ENCODE data around the gene FECH. TPM values are rescaled to one million over a fixed set of nuclear protein-coding genes. Genes with fewer than 3 reads are reported as not detected.

The FECH gene
- total RNA-seq, 2 donors from 2014 or later, result 16.5 to 19.4 TPM

DNA sequence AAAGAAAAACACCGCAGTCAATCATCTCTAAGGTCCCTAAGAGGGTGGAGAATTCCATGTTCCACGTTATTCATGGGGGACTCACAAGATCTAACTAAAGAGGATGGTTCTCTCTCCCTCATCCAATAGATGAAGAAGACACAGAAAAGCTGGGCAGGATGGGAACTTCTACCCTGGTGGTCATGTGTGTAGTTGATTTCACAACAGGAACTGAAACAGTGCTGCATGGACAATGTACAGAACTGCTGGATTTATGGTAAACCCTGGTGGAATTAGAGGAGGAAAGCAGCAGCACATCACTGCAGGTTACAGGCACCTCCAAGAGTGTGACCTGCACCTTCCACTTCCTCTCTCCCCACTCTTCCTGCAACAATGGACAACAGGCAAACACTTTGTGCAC, 31.4 kb downstream of the FECH start:
- H3K4me1 ChIP-seq, result no peaks in the 10 kb centered on the region
- H3K27me3 ChIP-seq, result no peaks in the 10 kb centered on the region
- no peak overlapping the region for H3K4me3 ChIP-seq
- intact Hi-C loops (cut with DNase I), result no loop called here
- TF ChIP-seq, protein P1, sequence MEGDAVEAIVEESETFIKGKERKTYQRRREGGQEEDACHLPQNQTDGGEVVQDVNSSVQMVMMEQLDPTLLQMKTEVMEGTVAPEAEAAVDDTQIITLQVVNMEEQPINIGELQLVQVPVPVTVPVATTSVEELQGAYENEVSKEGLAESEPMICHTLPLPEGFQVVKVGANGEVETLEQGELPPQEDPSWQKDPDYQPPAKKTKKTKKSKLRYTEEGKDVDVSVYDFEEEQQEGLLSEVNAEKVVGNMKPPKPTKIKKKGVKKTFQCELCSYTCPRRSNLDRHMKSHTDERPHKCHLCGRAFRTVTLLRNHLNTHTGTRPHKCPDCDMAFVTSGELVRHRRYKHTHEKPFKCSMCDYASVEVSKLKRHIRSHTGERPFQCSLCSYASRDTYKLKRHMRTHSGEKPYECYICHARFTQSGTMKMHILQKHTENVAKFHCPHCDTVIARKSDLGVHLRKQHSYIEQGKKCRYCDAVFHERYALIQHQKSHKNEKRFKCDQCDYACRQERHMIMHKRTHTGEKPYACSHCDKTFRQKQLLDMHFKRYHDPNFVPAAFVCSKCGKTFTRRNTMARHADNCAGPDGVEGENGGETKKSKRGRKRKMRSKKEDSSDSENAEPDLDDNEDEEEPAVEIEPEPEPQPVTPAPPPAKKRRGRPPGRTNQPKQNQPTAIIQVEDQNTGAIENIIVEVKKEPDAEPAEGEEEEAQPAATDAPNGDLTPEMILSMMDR (IDR thresholded peaks at IDR 0.05), result no peak
- H3K9me3 ChIP-seq, result no peaks in the 10 kb centered on the region
- H3K27ac ChIP-seq, result no peak overlapping the region
- no peaks in the 10 kb centered on the region for H3K36me3 ChIP-seq
- DNase-seq, result no peak
- H3K9ac ChIP-seq (ENCODE audit: low read depth in 2 of 2, low read length in 2 of 2), result no peak overlapping the region

DNA sequence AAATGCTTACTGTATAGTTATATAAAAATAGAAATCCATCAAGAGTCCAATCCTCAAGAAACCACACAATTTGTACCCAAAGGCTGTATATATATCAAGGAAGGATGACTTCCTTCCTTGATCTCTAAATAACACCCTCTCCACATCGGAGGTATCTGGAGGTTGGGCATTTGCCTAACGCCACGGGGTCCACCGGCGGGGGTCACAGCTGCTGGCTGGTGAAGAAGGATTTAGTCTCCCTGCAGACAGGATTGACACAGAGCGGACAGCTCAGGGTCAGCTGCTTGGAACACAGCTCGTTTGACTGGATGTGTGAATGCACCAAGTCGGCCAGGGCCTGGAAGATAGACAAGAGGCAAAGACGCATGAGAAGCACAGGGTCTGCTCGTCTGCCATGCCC, 36.0 kb downstream of the FECH start:
- H3K27me3 ChIP-seq, result no peaks in the 10 kb centered on the region
- H3K27ac ChIP-seq, result no peak overlapping the region
- H3K4me3 ChIP-seq, result no peak overlapping the region
- H3K4me1 ChIP-seq, result no peaks in the 10 kb centered on the region
- H3K36me3 ChIP-seq, result no peaks in the 10 kb centered on the region
- no peaks in the 10 kb centered on the region for H3K9me3 ChIP-seq
- H3K9ac ChIP-seq (ENCODE audit: low read depth in 2 of 2, low read length in 2 of 2), result no peak overlapping the region
- intact Hi-C loops (cut with DNase I), result no loop called here
- DNase-seq, result no peak
- TF ChIP-seq, protein P1 (IDR thresholded peaks at IDR 0.05), result no peak

DNA sequence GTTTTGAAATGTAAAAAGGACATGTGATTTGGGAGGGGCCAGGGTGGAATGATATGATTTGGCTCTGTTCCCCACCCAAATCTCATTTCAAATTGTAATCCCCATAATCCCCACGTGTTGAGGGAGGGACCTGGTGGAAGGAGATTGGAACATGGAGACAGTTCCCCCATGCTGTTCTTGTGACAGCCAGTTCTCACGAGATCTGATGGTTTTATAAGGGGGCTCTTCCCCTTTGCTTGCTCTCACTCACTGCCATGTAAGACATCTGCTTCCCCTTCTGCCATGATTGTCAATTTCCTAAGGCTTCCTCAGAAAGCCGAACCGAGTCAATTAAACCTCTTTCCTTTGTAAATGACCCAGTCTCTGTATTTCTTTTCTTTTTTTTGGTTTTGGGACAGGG, 39.2 kb downstream of the FECH start:
- H3K9me3 ChIP-seq, result no peaks in the 10 kb centered on the region
- intact Hi-C loops (cut with DNase I), result no loop called here

DNA sequence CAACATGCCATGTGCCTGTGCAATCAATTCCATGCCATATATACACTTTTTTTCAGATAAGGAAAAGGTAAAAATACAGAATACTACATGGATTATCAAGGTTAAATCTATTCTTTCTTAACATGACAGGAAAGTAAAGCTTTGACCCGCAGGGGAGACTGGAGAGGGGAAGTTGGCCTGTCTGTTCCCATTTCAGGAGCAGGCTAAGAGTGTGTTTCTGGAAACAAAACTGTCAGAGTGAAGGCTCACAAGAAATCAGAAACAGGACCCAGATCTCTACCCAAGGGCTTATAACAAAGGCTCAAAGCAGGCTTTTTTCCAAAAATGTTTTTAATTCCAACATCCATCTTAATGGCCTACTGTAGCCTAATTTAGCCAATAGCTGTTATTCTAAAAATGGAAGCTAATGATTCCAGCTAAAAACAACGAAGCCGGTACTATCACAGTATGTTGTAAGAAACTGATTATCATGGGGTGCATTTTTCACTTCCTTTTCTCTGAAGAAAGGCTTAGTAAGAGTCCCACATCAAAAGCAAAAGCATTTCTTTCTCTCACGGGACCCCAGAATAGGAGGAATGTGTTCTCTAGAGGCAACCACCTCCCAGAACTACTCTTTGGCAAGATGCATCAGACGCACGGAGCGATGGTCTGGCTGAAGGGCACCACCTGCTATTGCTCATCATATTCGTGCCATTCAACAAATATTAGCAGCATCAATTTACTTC, 41.4 kb downstream of the FECH start:
- H3K4me1 ChIP-seq, result no peaks in the 10 kb centered on the region
- TF ChIP-seq, protein P1 (IDR thresholded peaks at IDR 0.05), result no peak
- DNase-seq, result no peak
- intact Hi-C loops (cut with DNase I), result no loop called here
- no peaks in the 10 kb centered on the region for H3K27me3 ChIP-seq
- no peak overlapping the region for H3K4me3 ChIP-seq
- no peak overlapping the region for H3K27ac ChIP-seq
- no peaks in the 10 kb centered on the region for H3K36me3 ChIP-seq
- no peaks in the 10 kb centered on the region for H3K9me3 ChIP-seq
- H3K9ac ChIP-seq (ENCODE audit: low read depth in 2 of 2, low read length in 2 of 2), result no peak overlapping the region

More for the DNA sequence above, 39.2 kb downstream of the FECH start:
- no peaks in the 10 kb centered on the region for H3K4me1 ChIP-seq
- no peak overlapping the region for H3K4me3 ChIP-seq
- no peak overlapping the region for H3K27ac ChIP-seq
- no peaks in the 10 kb centered on the region for H3K36me3 ChIP-seq
- TF ChIP-seq, protein P1 (IDR thresholded peaks at IDR 0.05), result no peak
- H3K9ac ChIP-seq (ENCODE audit: low read depth in 2 of 2, low read length in 2 of 2), result no peak overlapping the region
- H3K27me3 ChIP-seq, result no peaks in the 10 kb centered on the region
- no peak for DNase-seq

DNA sequence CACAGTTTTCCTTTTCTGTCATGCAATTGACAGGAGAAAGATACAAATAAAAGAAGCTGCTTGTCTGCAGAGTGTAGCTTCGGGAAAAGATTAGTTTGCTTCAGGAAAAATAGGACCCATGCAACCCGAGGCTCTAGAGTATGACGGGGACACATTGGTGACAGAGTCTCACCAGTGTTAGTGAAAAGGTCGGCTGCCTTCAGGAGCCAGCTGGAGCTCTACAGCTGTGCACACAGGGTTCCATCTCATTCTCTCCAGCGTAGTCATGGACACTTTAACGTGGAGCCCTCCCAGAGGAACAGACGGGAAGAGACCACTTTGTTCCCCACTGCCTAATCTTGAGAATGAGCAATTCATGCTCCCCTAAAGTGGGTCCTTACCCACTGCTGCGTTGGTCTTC, 42.9 kb downstream of the FECH start:
- H3K9me3 ChIP-seq, result no peaks in the 10 kb centered on the region
- H3K9ac ChIP-seq (ENCODE audit: low read depth in 2 of 2, low read length in 2 of 2), result no peak overlapping the region
- TF ChIP-seq, protein P1 (IDR thresholded peaks at IDR 0.05), result no peak
- no peaks in the 10 kb centered on the region for H3K4me1 ChIP-seq
- DNase-seq, result no peak
- no peak overlapping the region for H3K4me3 ChIP-seq
- intact Hi-C loops (cut with DNase I), result no loop called here
- H3K27ac ChIP-seq, result no peak overlapping the region
- H3K36me3 ChIP-seq, result no peaks in the 10 kb centered on the region
- H3K27me3 ChIP-seq, result no peaks in the 10 kb centered on the region

All from colonic mucosa (tissue), 4 donors.